Hematopoietic multipotent progenitor cell (in vitro differentiated cells): Measurements from ENCODE around the gene LIMK1. TPM values are rescaled to one million over a fixed set of nuclear protein-coding genes. Genes with fewer than 3 reads are reported as not detected.

ENCODE experiments used
- DNase-seq, 3 donors: peaks; one replicate each; pipeline ENCODE4 v3.0.0-alpha.2; 2011 to 2015; ENCODE audit warnings: low read depth in 2 of 3, low spot score in 2 of 3
- total RNA-seq: library from RNA; depleted of rRNA; stranded (reverse); fragments of >200 nt; gene quantifications from one replicate; pipeline ENCODE4 v1.2.3, GENCODE V29; 2012

LIMK1 gene
- total RNA-seq, 1 donor = 22.4 TPM

DNA sequence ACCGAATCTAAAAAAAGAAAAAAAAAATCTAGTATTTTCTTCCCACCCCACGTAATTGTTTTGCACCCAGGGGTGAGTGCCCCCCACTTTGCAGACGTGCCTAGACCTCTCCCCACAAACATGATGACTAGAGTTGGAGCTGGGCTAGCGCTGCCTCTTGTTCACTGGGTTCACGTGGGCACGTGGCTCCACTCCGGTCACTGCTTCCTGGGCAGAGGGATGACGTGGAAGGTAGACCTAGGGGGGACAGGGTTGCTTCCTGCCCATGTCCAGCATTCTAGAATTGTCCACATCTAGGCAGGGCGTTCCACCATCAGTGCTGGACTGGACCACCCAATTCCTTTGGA, 861 bp upstream of the LIMK1 start:
- no peak for DNase-seq

- peak in 2 of 3 donors; percentile 46 to 60 for DNase-seq
Measured at GRCh38 chr7:74083928-74084721, 521 bp downstream of the LIMK1 start.

DNA sequence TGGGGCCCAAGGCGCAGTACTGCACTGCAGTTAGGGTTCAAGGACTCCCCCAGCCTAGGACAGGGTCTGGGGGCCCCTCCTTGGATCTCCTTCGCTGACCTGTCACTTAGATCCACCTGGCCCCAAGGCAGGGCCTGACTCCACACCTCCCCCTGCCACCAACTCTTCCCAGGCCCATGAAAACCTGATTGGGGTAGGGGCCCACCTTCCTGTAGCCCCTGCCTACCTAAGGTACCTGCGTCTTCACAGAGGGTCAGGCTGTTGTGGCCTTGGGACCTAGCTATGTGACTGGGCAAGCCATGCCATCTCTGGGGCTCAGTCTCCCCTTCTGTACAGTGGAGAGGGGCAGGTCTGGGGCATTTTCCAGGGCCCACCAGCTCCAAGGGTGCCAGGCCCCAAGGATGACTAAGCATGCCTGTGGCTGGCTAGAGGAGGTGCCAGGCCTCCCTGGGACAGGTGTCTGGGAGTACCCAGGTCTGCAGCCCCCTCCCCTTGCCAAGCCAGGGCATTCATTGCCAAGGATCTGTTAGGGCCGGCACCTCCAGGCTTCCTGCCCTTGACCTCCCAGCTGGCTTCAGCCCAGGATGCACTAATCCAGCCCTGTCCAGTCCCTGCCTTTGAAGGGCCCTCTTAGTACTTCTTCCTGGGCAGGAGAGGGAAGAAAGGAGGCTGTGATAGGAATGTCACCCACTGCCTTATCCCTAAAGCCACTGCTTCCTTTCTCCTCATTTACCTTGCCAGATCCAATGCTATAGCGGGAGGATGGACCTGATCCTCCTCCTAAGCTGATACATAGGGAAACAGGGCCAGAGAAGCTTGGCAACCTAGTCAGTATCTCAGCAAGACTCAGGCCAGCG, 1.3 kb downstream of the LIMK1 start:
- DNase-seq = no peak

DNA sequence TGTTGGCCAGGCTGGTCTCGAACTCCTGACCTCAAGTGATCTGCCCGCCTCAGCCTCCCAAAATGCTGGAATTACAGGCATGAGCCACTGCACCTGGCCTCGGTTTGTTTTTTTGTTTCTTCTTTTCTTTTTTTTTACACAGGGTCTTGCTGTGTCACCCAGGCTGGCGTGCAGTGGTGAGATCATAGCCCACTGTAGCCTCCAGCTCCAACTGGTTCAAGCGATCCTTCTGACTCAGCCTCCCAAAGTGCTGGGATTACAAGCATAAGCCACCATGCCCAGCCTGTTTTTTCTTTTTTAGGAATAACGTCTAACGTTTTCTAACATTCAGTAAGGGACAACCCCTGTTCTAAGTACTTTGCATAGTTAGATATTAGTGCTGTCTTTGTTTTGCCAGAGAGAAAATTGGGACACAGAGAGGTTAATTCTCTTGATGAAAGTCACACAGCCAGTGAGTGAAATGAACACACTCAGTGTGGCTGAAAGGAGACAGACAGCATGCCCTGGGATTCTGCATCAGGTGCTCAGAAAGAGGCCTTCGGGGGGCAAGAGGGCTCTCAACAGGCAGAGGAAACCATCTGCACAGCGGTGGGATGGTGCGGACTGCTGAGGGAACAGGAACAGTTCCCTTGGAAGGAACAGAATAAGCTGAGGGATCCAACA, 4.3 kb downstream of the LIMK1 start:
- DNase-seq = no peak

- DNase-seq = no peak
Measured at GRCh38 chr7:74092321-74092963, 8.8 kb downstream of the LIMK1 start.

DNA sequence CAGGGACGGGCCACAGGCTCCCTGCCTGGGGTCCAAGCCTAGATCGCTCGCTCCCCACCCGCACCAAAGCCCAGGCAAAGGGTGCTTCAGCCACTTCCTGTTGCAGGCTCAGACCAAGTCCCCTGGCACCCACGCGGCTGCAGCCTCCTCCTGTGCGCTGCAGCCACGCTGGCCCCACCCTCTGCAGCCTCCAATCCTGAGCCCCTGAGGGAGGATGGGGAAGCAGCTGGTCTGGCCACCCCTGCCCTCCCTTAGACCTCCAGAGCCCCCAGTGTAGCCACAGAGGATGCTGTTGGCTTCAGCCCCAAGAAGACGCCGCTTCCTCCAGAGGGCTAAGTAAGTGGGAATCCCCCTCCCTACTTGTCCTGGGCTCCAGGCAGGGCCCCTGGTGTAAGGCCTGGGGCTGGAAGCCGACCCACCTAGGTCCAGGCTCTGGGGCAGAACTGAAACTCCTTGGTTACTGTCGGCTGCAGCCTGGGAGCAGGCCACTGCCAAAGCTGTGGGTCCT, 9.4 kb downstream of the LIMK1 start:
- peak in 1 of 3 donors; percentile 74 for DNase-seq

- DNase-seq = no peak
Measured at GRCh38 chr7:74093671-74094223, 10.1 kb downstream of the LIMK1 start.

- DNase-seq = peak in 2 of 3 donors; percentile 81 to 87
Measured at GRCh38 chr7:74094224-74095101, 10.9 kb downstream of the LIMK1 start.

DNA sequence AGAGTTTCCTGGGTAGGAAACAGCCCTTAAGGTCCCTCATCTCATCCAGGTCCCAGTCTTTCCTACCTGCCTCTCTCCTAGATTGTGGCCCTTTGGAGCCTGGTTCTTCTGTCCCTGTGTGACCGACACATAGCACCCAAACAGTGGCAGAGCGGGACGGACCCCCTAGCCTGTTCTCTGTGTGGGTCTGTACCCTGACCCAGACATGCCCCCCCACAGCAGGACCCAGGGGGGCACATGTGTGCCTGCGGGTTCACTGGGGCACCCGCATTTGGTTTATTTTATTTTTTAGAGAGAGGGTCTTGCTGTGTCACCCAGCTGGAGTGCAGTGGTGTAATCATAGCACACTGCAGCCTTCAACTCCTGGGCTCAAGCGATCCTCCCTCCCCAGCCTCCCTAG, 11.5 kb downstream of the LIMK1 start:
- DNase-seq = no peak

DNA sequence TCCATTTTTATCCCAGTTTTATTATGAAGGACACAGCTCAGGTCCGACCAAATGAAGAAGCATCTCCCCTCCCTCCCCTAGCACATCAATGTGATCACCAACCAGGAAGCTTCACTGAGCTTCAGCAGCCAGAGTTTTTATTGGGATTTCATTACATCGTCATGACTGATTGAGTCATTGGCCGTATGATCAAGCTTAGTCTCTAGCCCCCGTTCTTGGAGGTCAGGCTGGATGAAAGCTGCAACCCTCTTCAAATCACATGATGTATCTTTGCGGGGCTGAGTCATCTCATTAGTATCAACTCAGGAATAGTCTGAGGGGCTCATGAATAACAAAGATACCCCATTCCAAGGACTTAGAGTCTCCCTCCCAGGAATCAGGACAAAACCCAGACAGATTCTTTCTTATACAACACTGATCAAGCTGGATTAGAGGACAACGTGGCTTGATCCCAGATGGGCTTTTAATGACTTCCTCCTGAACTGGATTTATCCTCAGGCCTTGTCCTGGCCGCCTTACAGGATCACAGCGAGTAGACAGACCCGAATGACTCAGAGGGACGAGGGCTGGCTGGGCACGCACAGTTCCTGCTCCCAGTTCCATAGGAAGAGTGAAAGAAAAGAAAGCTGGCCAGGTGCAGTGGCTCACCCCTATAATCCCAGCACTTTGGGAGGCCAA, 14.5 kb downstream of the LIMK1 start:
- DNase-seq = no peak

DNA sequence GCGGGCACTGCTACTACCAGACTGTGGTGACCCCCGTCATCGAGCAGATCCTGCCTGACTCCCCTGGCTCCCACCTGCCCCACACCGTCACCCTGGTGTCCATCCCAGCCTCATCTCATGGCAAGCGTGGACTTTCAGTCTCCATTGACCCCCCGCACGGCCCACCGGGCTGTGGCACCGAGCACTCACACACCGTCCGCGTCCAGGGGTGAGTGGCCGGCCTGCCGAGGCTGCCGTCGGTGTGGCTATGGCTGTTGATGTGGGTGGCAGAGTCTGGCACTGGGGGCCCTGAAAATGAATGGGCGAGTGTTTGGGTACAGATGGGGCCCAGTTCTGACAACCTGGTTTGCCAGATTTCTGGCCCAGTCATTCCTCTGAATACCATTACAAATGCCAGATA, 15.4 kb downstream of the LIMK1 start:
- DNase-seq = no peak

GRCh38 chr7:74101061-74101681, 17.6 kb downstream of the LIMK1 start:
- no peak for DNase-seq

GRCh38 chr7:74103219-74103772, 19.7 kb downstream of the LIMK1 start:
- no peak for DNase-seq

DNA sequence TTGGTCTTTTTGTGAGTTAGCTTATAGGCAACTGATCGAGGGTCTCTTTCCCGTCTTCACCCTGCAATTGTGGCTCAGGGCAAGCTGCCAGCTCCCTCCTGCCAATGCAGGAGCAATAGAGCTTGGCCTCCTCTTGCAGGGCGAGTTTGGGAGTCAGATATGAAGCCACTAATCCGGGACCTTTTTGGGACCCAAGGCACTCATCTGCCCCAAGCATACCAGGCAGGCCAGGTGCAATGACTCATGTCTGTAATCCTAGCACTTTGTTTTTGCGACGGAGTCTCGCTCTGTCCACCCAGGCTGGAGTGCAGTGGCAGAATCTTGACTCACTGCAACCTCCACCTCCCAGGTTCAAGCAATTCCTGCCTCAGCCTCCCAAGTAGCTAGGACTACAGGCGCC, 21.1 kb downstream of the LIMK1 start:
- DNase-seq = no peak

DNA sequence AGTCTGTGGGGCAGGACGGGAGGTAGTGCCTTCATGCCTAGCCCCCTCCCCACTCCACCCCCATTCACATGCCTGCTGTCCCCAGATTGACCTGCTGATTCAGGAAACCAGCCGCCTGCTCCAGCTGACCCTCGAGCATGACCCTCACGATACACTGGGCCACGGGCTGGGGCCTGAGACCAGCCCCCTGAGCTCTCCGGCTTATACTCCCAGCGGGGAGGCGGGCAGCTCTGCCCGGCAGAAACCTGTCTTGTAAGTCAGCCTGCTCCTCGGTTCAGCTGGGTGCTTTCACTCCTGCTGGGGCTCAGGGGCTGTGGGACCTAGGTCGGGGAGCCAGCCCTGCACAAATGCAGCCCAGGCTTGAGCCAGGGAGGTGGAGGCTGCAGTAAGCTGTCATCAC, 22.4 kb downstream of the LIMK1 start:
- DNase-seq = no peak

DNA sequence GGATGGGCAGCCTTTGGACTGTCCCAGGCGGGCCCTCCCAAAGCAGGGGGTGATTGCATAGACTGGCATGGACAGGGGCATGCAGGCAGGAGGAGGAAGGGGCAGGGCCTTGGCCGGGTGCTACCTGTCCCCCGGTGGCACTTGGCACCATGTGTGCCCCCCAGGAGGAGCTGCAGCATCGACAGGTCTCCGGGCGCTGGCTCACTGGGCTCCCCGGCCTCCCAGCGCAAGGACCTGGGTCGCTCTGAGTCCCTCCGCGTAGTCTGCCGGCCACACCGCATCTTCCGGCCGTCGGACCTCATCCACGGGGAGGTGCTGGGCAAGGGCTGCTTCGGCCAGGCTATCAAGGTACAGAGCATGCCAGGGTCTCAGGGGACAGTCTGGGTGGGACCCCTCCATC, 23.2 kb downstream of the LIMK1 start:
- no peak for DNase-seq

- DNase-seq = peak in 1 of 3 donors; percentile 39
Measured at GRCh38 chr7:74115326-74115725, 31.7 kb downstream of the LIMK1 start.

DNA sequence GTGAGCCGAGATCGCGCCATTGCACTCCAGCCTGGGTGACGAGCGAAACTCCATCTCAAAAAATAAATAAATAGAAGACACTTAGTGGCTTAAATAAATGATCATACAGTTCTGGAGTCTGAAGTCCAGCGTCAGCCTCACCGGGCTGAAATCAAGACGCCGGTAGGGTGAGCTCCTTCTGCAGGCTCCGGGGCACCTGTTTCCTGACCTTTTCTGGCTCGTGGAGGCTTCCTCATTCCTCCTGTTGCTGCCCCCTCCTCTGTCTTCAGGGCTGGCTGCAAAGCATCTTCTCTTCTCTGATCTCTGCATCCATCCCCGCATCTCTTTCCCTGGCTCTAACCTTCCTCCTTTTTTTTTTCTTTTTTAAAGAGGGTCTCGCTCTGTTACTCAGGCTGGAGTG, 32.8 kb downstream of the LIMK1 start:
- peak in 1 of 3 donors; percentile 48 for DNase-seq
